ENCODE measurements around the gene HSD11B2. TPM values are rescaled to one million over a fixed set of nuclear protein-coding genes. Genes with fewer than 3 reads are reported as not detected.

HSD11B2 gene
- 1.3 and 2.9 TPM in 2 replicates for total RNA-seq

DNA sequence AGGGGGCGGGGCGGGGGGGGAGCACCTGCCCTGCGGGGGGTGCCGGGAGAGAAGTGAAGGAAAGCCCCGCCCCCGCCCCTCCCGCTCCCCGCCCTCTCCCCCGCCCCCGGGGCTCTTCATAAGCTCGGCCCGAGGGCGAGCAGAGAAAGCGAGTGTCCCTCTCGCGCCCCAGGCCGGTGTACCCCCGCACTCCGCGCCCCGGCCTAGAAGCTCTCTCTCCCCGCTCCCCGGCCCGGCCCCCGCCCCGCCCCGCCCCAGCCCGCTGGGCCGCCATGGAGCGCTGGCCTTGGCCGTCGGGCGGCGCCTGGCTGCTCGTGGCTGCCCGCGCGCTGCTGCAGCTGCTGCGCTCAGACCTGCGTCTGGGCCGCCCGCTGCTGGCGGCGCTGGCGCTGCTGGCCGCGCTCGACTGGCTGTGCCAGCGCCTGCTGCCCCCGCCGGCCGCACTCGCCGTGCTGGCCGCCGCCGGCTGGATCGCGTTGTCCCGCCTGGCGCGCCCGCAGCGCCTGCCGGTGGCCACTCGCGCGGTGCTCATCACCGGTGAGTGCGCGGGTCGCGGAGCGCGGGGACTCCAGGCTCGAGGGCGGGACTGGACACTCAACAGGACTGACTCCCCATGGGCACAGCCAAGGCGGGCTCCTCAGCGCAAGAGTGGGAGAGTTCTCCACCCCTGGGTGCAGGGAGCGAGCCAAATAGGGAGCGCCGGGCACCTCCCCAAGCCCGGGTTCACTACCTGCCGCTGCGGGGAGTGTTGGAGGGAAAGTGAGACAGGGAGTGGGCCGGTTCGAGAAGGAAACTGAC, at the start of gene HSD11B2:
TSS of gene HSD11B2 (plus strand) at position 145 of the 798 bp plus-strand sequence. CDS start at position 273, 128 bp downstream.

DNA sequence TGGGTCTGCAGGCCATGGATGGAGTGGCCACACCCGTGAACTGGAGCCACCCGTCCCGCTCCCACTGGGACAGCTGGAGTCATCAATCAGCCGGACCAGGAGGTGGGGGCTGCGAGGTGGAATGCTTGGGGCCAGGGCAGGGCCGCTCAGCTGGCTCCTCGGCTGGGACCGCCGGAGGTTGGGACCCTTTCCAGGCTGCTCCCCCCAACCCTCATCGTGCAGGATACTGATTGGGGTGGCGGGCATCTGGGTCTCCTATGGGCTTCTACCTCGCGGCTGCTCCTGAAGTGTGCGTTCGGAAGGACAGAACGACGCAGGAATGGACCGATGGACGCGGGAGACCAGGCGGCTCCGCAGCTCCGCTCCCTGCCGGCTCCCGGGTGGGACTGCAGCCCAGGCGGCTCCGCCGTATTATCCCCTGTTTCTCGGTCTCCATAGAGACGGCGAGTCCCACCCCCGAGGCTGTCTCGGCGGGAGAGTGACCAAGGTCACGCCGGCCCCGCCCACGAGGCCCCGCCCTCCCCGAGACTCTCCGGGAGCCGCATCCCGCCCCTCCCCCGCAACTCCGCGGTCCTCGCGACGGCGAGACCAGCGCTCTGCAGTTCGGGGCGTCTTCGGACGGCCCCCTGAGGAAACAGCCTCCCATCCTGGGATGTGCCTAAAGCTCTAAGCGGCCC, 37.7 kb upstream of the HSD11B2 start, which contains the start of gene TPPP3:
TSS of gene TPPP3 (minus strand) at position 388 of the 677 bp plus-strand sequence. CDS start 2,387 bp downstream, outside the sequence.

DNA sequence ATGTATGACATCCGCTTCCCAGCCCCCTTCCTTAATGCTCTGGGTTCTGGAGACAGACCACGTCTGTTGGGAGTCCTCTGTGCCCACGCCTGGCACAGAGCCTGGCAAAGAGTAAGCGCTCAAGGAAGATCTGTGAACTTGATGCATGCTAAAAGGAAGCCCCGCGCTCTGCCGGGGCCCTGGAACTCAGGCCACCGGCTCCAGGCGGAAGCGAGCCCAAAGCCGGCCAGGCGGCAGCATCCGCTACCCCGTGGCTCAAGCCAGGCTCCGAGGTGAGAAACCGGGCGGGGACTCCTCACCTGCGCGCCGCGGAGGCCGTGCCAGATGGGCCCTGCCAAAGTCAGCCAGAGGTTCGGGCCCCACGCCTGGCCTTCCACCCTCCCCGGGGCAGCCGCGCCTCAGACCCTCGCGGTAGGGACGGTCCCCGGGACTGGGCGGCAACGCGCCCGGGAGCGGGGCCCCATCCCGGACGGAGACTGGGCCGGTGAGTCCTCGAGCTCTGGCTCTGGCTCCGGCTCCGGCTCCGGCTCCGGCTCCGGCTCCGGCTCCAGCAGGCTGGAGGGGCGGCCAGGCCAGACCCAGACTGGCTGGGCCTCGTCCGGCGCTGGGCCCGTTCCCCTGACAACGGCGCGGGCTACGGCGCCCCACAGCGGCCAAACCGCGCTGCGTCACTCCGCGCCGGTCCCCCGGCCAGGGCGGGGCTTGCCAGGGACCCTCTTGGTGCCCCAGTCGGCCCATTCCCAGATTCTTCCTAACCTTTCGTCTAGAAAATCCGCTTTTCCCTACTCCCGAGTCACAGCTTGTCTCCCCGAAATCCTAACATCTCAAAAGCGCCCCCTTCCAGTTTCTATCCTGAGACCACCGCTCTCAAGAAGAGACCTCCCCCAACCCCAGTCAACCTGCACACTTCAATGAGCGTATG, 14.8 kb upstream of the HSD11B2 start, which contains the start of gene ZDHHC1:
TSS of gene ZDHHC1 (minus strand) at position 606 of the 922 bp plus-strand sequence. CDS start 8,702 bp downstream, outside the sequence.

DNA sequence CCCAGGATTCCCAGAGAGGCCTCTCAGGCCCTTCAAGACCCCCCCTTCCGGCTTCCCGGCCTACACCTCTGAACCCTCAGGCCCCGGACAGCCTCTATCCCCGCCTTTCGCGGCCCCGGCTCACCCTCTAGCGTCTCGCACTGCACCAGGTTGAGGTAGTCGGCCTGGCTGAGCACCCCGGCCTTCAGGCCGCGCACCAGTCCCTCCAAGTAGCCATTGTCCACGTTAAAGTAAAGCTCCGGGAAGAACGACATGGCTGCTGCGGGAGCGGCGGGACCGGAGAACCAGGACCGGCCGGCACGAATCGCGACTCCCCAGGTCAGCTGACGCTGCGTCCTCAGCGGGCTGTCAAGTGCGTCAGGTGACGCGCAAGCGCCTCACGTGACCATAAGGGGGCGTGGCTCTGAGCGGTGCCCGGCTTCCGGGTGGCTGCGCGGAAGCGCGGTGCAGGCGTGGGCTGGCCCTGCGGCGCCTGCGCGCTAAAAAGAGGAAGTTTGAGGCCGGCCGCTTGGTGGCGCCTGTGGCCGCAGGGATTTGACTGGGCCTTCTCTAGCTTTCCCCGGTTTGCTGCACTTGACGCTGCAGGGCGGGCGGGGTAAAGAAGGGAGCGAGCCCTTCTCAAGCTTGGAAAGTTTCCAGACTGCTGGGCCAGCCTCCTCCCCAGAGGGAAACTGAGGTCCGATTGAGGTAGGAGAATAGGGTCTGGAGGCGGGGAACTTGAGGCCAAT, 50.1 kb downstream of the HSD11B2 start, which contains the start of gene ATP6V0D1:
TSS of gene ATP6V0D1 (minus strand) at position 325 of the 728 bp plus-strand sequence. CDS start at position 254, 71 bp downstream.

DNA sequence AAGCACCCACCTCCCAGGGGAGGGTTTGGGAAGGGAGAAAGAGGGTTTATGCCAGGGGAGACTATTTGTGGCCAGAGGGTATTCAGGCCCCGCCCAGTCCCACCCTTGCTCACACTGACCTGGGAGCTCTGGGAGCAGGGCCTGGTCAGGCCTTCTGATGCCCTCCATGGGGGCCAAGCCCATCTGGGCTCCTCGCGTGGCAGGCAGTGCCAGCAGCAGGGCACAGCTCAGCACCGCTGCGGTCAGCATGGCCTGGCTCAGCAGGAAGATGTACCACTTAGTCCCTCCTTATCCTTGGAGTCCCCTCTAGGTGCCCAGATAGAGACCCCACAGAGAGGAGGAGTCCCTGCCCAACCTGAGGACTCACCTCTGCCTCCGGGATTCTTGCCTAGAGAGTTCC, 52.2 kb downstream of the HSD11B2 start, which contains the start of gene AGRP:
TSS of gene AGRP (minus strand) at position 398 of the 400 bp plus-strand sequence. CDS start at position 249, 149 bp downstream.

Other genes with a start within 250 kb of the HSD11B2 start
- gene MATCAP1, start 247.2 kb upstream of the HSD11B2 start, total RNA-seq, result 5.2 and 11.3 TPM in 2 replicates
- 0.99 TPM in 1 of 2 replicates, not detected in the other for gene EXOC3L1, start 241.0 kb upstream of the HSD11B2 start, total RNA-seq
- 82.0 and 87.8 TPM in 2 replicates for gene E2F4, start 239.0 kb upstream of the HSD11B2 start, total RNA-seq
- gene ELMO3, start 232.0 kb upstream of the HSD11B2 start, total RNA-seq, result 33.8 and 39.6 TPM in 2 replicates
- 27.7 and 33.8 TPM in 2 replicates for gene TMEM208, start 204.0 kb upstream of the HSD11B2 start, total RNA-seq
- gene FHOD1, start 183.6 kb upstream of the HSD11B2 start, total RNA-seq, result 26.0 and 26.4 TPM in 2 replicates
- 0.74 and 0.78 TPM in 2 replicates for gene SLC9A5, start 182.1 kb upstream of the HSD11B2 start, total RNA-seq
- 6.6 and 7.5 TPM in 2 replicates for gene PLEKHG4, start 151.6 kb upstream of the HSD11B2 start, total RNA-seq
- not detected in 2 replicates for gene KCTD19, start 104.4 kb upstream of the HSD11B2 start, total RNA-seq
- not detected in 2 replicates for gene LRRC36, start 104.3 kb upstream of the HSD11B2 start, total RNA-seq
- gene TPPP3, start 37.6 kb upstream of the HSD11B2 start, total RNA-seq, result 0.19 TPM in 1 of 2 replicates, not detected in the other
- gene ZDHHC1, start 14.6 kb upstream of the HSD11B2 start, total RNA-seq, result 5.3 and 6.1 TPM in 2 replicates
- 126 and 130 TPM in 2 replicates for gene ATP6V0D1, start 50.0 kb downstream of the HSD11B2 start, total RNA-seq
- gene AGRP, start 52.4 kb downstream of the HSD11B2 start, total RNA-seq, result not detected in 2 replicates
- 22.9 and 30.5 TPM in 2 replicates for gene RIPOR1, start 97.7 kb downstream of the HSD11B2 start, total RNA-seq
- 17.7 and 25.5 TPM in 2 replicates for gene CTCF, start 131.4 kb downstream of the HSD11B2 start, total RNA-seq
- gene CARMIL2, start 214.0 kb downstream of the HSD11B2 start, total RNA-seq, result 0.23 and 0.49 TPM in 2 replicates
- gene ACD, start 229.1 kb downstream of the HSD11B2 start, total RNA-seq, result 38.0 and 42.5 TPM in 2 replicates
- gene PARD6A, start 229.8 kb downstream of the HSD11B2 start, total RNA-seq, result 3.8 and 3.9 TPM in 2 replicates
- gene ENKD1, start 235.6 kb downstream of the HSD11B2 start, total RNA-seq, result 14.0 and 20.3 TPM in 2 replicates
- 1.5 and 2.3 TPM in 2 replicates for gene C16orf86, start 235.7 kb downstream of the HSD11B2 start, total RNA-seq

All from airway epithelial cell (primary cell).